ENCODE data around the gene CD300A.
"Not testable (repeated sequence)": the region's sequence is repeated elsewhere in the genome, so short reads cannot be mapped to it uniquely, and the experiment has no call there.

CD300A gene

GRCh38 chr17:74515941-74516340 lies 49.5 kb downstream of the CD300A start:
- Histone ChIP-seq H3K4me3 (ENCODE audit: low read length in 2 of 2) (no peak overlapping the region), H2BK5ac (ENCODE audit: low read length) (no peak overlapping the region), H3K27ac (replicated peaks; ENCODE audit: low read length) (no peak overlapping the region), H2BK120ac (ENCODE audit: low read depth, low read length) (no peak overlapping the region), H3K18ac (ENCODE audit: low read length) (no peak overlapping the region), H2BK15ac (ENCODE audit: low read length) (no peak overlapping the region), H3K4me1 (ENCODE audit: control insufficient read depth in 2 of 2, insufficient read depth in 1 of 2, low read depth in 1 of 2, low read length in 2 of 2) (no peaks in the 10 kb centered on the region), H2AK5ac (ENCODE audit: low read depth, low read length) (no peak overlapping the region), H3K4me2 (ENCODE audit: insufficient read depth, low read length, poor library complexity, severe bottlenecking) (no peak overlapping the region), H3K36me3 (replicated peaks in 1 of 2; ENCODE audit: control insufficient read depth in 2 of 2, insufficient read depth in 2 of 2, low read length in 2 of 2) (no peaks in the 10 kb centered on the region), H4K8ac (ENCODE audit: low read depth, low read length) (no peak overlapping the region), H3K9ac (ENCODE audit: low read depth, low read length, poor library complexity) (no peak overlapping the region), H3K4ac (ENCODE audit: low read length) (no peak overlapping the region), H2BK12ac (ENCODE audit: low read length) (no peak overlapping the region), H3K14ac (ENCODE audit: low read length) (no peak overlapping the region), H3K9me3 (replicated peaks in 1 of 2; ENCODE audit: control insufficient read depth in 2 of 2, insufficient read depth in 1 of 2, low read depth in 1 of 2, low read length in 2 of 2) (peaks cover 0 to 13% of the 10 kb centered on the region in 2 donors), H4K91ac (ENCODE audit: low read depth, low read length, poor library complexity) (no peak overlapping the region), H3K23ac (ENCODE audit: low read depth, low read length, poor library complexity) (no peak overlapping the region), H3K79me1 (ENCODE audit: low read depth, low read length) (no peaks in the 10 kb centered on the region), H2AFZ (ENCODE audit: low read length) (no peak overlapping the region), H3K27me3 (ENCODE audit: control insufficient read depth in 3 of 3, insufficient read depth in 3 of 3, low read depth in 1 of 3, low read length in 3 of 3) (peaks cover 0 to 7% (median 0%) of the 10 kb centered on the region in 3 experiments)
- DNase-seq (ENCODE audit: low spot score), result no peak
- no CpG with 5 or more reads among the region's 4 CpGs for WGBS, 2 donors (ENCODE audit: extremely low coverage in 2 of 2, insufficient read length in 2 of 2, insufficient replicate concordance in 1 of 2)

- Histone ChIP-seq H3K27me3 (ENCODE audit: control insufficient read depth in 3 of 3, insufficient read depth in 3 of 3, low read depth in 1 of 3, low read length in 3 of 3) (peaks cover 0 to 7% (median 0%) of the 10 kb centered on the region in 3 experiments), H3K9ac (ENCODE audit: low read depth, low read length, poor library complexity) (no peak overlapping the region), H2BK5ac (ENCODE audit: low read length) (no peak overlapping the region), H2AFZ (ENCODE audit: low read length) (no peak overlapping the region), H3K27ac (replicated peaks; ENCODE audit: low read length) (no peak overlapping the region), H3K18ac (ENCODE audit: low read length) (no peak overlapping the region), H2BK120ac (ENCODE audit: low read depth, low read length) (no peak overlapping the region), H3K23ac (ENCODE audit: low read depth, low read length, poor library complexity) (no peak overlapping the region), H2BK12ac (ENCODE audit: low read length) (no peak overlapping the region), H3K4ac (ENCODE audit: low read length) (no peak overlapping the region), H3K9me3 (replicated peaks in 1 of 2; ENCODE audit: control insufficient read depth in 2 of 2, insufficient read depth in 1 of 2, low read depth in 1 of 2, low read length in 2 of 2) (peaks cover 0 to 17% of the 10 kb centered on the region in 2 donors), H4K8ac (ENCODE audit: low read depth, low read length) (no peak overlapping the region), H3K4me3 (ENCODE audit: low read length in 2 of 2) (no peak overlapping the region), H3K14ac (ENCODE audit: low read length) (no peak overlapping the region), H3K79me1 (ENCODE audit: low read depth, low read length) (no peaks in the 10 kb centered on the region), H4K91ac (ENCODE audit: low read depth, low read length, poor library complexity) (no peak overlapping the region), H3K36me3 (replicated peaks in 1 of 2; ENCODE audit: control insufficient read depth in 2 of 2, insufficient read depth in 2 of 2, low read length in 2 of 2) (no peaks in the 10 kb centered on the region), H2AK5ac (ENCODE audit: low read depth, low read length) (no peak overlapping the region), H3K4me1 (ENCODE audit: control insufficient read depth in 2 of 2, insufficient read depth in 1 of 2, low read depth in 1 of 2, low read length in 2 of 2) (no peaks in the 10 kb centered on the region), H3K4me2 (ENCODE audit: insufficient read depth, low read length, poor library complexity, severe bottlenecking) (no peak overlapping the region), H2BK15ac (ENCODE audit: low read length) (no peak overlapping the region)
- WGBS, 2 donors (ENCODE audit: extremely low coverage in 2 of 2, insufficient read length in 2 of 2, insufficient replicate concordance in 1 of 2), result no CpG with 5 or more reads among the region's 3 CpGs
- DNase-seq (ENCODE audit: low spot score), result no peak
Measured at GRCh38 chr17:74516561-74517328, 50.3 kb downstream of the CD300A start.

GRCh38 chr17:74518413-74518981 lies 52.1 kb downstream of the CD300A start:
- H2BK15ac ChIP-seq (ENCODE audit: low read length); H3K23ac ChIP-seq (ENCODE audit: low read depth, low read length, poor library complexity); H3K36me3 ChIP-seq (replicated peaks in 1 of 2; ENCODE audit: control insufficient read depth in 2 of 2, insufficient read depth in 2 of 2, low read length in 2 of 2); H3K4me3 ChIP-seq (ENCODE audit: low read length in 2 of 2); H3K14ac ChIP-seq (ENCODE audit: low read length); H2BK120ac ChIP-seq (ENCODE audit: low read depth, low read length); H2AFZ ChIP-seq (ENCODE audit: low read length); H2AK5ac ChIP-seq (ENCODE audit: low read depth, low read length); H2BK5ac ChIP-seq (ENCODE audit: low read length); H2BK12ac ChIP-seq (ENCODE audit: low read length); H3K27ac ChIP-seq (replicated peaks; ENCODE audit: low read length); DNase-seq (ENCODE audit: low spot score); H3K9ac ChIP-seq (ENCODE audit: low read depth, low read length, poor library complexity); H4K91ac ChIP-seq (ENCODE audit: low read depth, low read length, poor library complexity); H3K4me2 ChIP-seq (ENCODE audit: insufficient read depth, low read length, poor library complexity, severe bottlenecking); H4K8ac ChIP-seq (ENCODE audit: low read depth, low read length); H3K4ac ChIP-seq (ENCODE audit: low read length); H3K4me1 ChIP-seq (ENCODE audit: control insufficient read depth in 2 of 2, insufficient read depth in 1 of 2, low read depth in 1 of 2, low read length in 2 of 2); H3K18ac ChIP-seq (ENCODE audit: low read length); H3K79me1 ChIP-seq (ENCODE audit: low read depth, low read length); H3K27me3 ChIP-seq (ENCODE audit: control insufficient read depth in 3 of 3, insufficient read depth in 3 of 3, low read depth in 1 of 3, low read length in 3 of 3): not testable (repeated sequence)
- peaks cover 0 to 20% of the 10 kb centered on the region in 2 donors for H3K9me3 ChIP-seq (replicated peaks in 1 of 2; ENCODE audit: control insufficient read depth in 2 of 2, insufficient read depth in 1 of 2, low read depth in 1 of 2, low read length in 2 of 2)
- no CpG with 5 or more reads among the region's 6 CpGs for WGBS, 2 donors (ENCODE audit: extremely low coverage in 2 of 2, insufficient read length in 2 of 2, insufficient replicate concordance in 1 of 2)

- Histone ChIP-seq H3K4me1 (ENCODE audit: control insufficient read depth in 2 of 2, insufficient read depth in 1 of 2, low read depth in 1 of 2, low read length in 2 of 2) (no peaks in the 10 kb centered on the region), H2BK120ac (ENCODE audit: low read depth, low read length) (no peak overlapping the region), H4K91ac (ENCODE audit: low read depth, low read length, poor library complexity) (no peak overlapping the region), H3K18ac (ENCODE audit: low read length) (no peak overlapping the region), H3K79me1 (ENCODE audit: low read depth, low read length) (no peaks in the 10 kb centered on the region), H3K23ac (ENCODE audit: low read depth, low read length, poor library complexity) (no peak overlapping the region), H3K4me3 (ENCODE audit: low read length in 2 of 2) (no peak overlapping the region), H2BK5ac (ENCODE audit: low read length) (no peak overlapping the region), H2AK5ac (ENCODE audit: low read depth, low read length) (no peak overlapping the region), H4K8ac (ENCODE audit: low read depth, low read length) (no peak overlapping the region), H3K27me3 (ENCODE audit: control insufficient read depth in 3 of 3, insufficient read depth in 3 of 3, low read depth in 1 of 3, low read length in 3 of 3) (no peaks in the 10 kb centered on the region), H2AFZ (ENCODE audit: low read length) (no peak overlapping the region), H3K9me3 (replicated peaks in 1 of 2; ENCODE audit: control insufficient read depth in 2 of 2, insufficient read depth in 1 of 2, low read depth in 1 of 2, low read length in 2 of 2) (peaks cover 0 to 7% of the 10 kb centered on the region in 2 donors), H3K9ac (ENCODE audit: low read depth, low read length, poor library complexity) (no peak overlapping the region), H3K36me3 (replicated peaks in 1 of 2; ENCODE audit: control insufficient read depth in 2 of 2, insufficient read depth in 2 of 2, low read length in 2 of 2) (no peaks in the 10 kb centered on the region), H3K4me2 (ENCODE audit: insufficient read depth, low read length, poor library complexity, severe bottlenecking) (no peak overlapping the region), H3K27ac (replicated peaks; ENCODE audit: low read length) (no peak overlapping the region), H2BK12ac (ENCODE audit: low read length) (no peak overlapping the region), H3K4ac (ENCODE audit: low read length) (no peak overlapping the region), H3K14ac (ENCODE audit: low read length) (no peak overlapping the region), H2BK15ac (ENCODE audit: low read length) (no peak overlapping the region)
- no CpG with 5 or more reads among the region's 3 CpGs for WGBS, 2 donors (ENCODE audit: extremely low coverage in 2 of 2, insufficient read length in 2 of 2, insufficient replicate concordance in 1 of 2)
- DNase-seq (ENCODE audit: low spot score), result no peak
Measured at GRCh38 chr17:74520016-74520434, 53.6 kb downstream of the CD300A start.
